NAMALWA (cell line): ENCODE measurements around the gene TUSC2.

Source experiments
- DNase-seq: peaks from one replicate; pipeline ENCODE4 v3.0.0-alpha.2; 2015; ENCODE audit warnings: low spot score

Gene TUSC2

GRCh38 chr3:50354186-50354764 is 26.3 kb upstream of the TUSC2 start:
- no peak for DNase-seq

- no peak for DNase-seq
These were observed 25.4 kb upstream of the TUSC2 start for GRCh38 chr3:50353245-50354004.

GRCh38 chr3:50352781-50353180 is 24.8 kb upstream of the TUSC2 start:
- peak; percentile 57 for DNase-seq

GRCh38 chr3:50351323-50351697 is 23.3 kb upstream of the TUSC2 start:
- DNase-seq, result no peak

GRCh38 chr3:50350527-50351322 is 22.7 kb upstream of the TUSC2 start, which contains the start of the genes CYB561D2 and NPRL2:
TSS of gene CYB561D2 (plus strand) at chr3:50350862. CDS start at chr3:50351434, 572 bp downstream.
TSS of gene NPRL2 (minus strand) at chr3:50350775. CDS start at chr3:50350652, 123 bp downstream.
- peak; percentile 91 for DNase-seq

GRCh38 chr3:50350213-50350526 is 22.1 kb upstream of the TUSC2 start:
- no peak for DNase-seq

- DNase-seq, result peak; percentile 76
These were observed 19.3 kb upstream of the TUSC2 start for GRCh38 chr3:50347187-50347813.

- peak; percentile 50 for DNase-seq
These were observed 17.7 kb upstream of the TUSC2 start, which contains the start of gene ZMYND10 for GRCh38 chr3:50345586-50346234. TSS of gene ZMYND10 (minus strand) at chr3:50345732. CDS start at chr3:50345579, 153 bp downstream.

GRCh38 chr3:50345008-50345407 is 17.0 kb upstream of the TUSC2 start:
- DNase-seq, result no peak

GRCh38 chr3:50342813-50343633 is 15.0 kb upstream of the TUSC2 start:
- no peak for DNase-seq

GRCh38 chr3:50341996-50342650 is 14.1 kb upstream of the TUSC2 start:
- no peak for DNase-seq

GRCh38 chr3:50341537-50341936 is 13.5 kb upstream of the TUSC2 start:
- DNase-seq, result no peak

- no peak for DNase-seq
These were observed 12.7 kb upstream of the TUSC2 start, which contains the start of gene RASSF1 for GRCh38 chr3:50340448-50341329. TSS of gene RASSF1 (minus strand) at chr3:50340836. CDS start at chr3:50340805, 31 bp downstream.

GRCh38 chr3:50340147-50340447 is 12.1 kb upstream of the TUSC2 start:
- DNase-seq, result no peak

- DNase-seq, result no peak
These were observed 11.6 kb upstream of the TUSC2 start for GRCh38 chr3:50339485-50340146.

GRCh38 chr3:50338965-50339364 is 10.9 kb upstream of the TUSC2 start:
- DNase-seq, result no peak

- DNase-seq, result peak; percentile 93
These were observed 9.3 kb upstream of the TUSC2 start for GRCh38 chr3:50337175-50337861.

- no peak for DNase-seq
These were observed 8.6 kb upstream of the TUSC2 start for GRCh38 chr3:50336452-50337174.
